ENCODE results near the gene LUC7L2. TPM values are rescaled to one million over a fixed set of nuclear protein-coding genes. Genes with fewer than 3 reads are reported as not detected.

Gene LUC7L2
- total and polyA plus RNA-seq, 9 of the 15 experiments (the other 6 are each of a cell fraction or from before 2014, with no cell fraction given), result 56.1 to 207 (median 141) TPM

- TF ChIP-seq HNRNPUL1 (IDR thresholded peaks at IDR 0.05; ENCODE audit: low read length) (no peak), POLR2AphosphoS2 (IDR thresholded peaks at IDR 0.05; ENCODE audit: low read length) (peak; percentile 74; the same call in 1 of the 2 replicates), ZNF316 (IDR thresholded peaks at IDR 0.05) (no peak), BRD9 (IDR thresholded peaks at IDR 0.05; ENCODE audit: low read depth, partially characterized antibody) (peak; percentile 80), ARID1B (IDR thresholded peaks at IDR 0.05) (peak; percentile 51), MAFG (tag; conservative IDR thresholded peaks at IDR 0.05) (no peak), JUNB (CRISPR knock-in tag; conservative IDR thresholded peaks at IDR 0.05) (no peak), GABPA (tag; conservative IDR thresholded peaks at IDR 0.05; ENCODE audit: low read depth) (0 out of 2 replicates have a peak, but pooled peaks have one; percentile 49), TAF7 (tag; IDR thresholded peaks at IDR 0.05) (peak; percentile 60; the same call in 1 of the 2 replicates), DPF2 (IDR thresholded peaks at IDR 0.05) (peak; percentile 11; the same call in 1 of the 2 replicates), MLLT1 (IDR thresholded peaks at IDR 0.05) (peak; percentile 34 to 70; a peak in 3 of 4 replicates), CSDE1 (IDR thresholded peaks at IDR 0.05) (peak in 1 of 2 experiments; percentile 33; a peak in 1 of 4 replicates), ELF2 (CRISPR knock-in tag; IDR thresholded peaks at IDR 0.05) (no peak), YY1 (IDR thresholded peaks at IDR 0.05; ENCODE audit: borderline replicate concordance in 1 of 3, control insufficient read depth in 1 of 3, extremely low read depth in 1 of 3, insufficient read depth in 3 of 3, insufficient read length in 1 of 3, insufficient replicate concordance in 2 of 3, low read depth in 1 of 3, low read length in 2 of 3) (peak in 2 of 3 experiments; percentile 30 to 48), TRIM28 (IDR thresholded peaks at IDR 0.05) (no peak; the same call in 1 of the 2 replicates), ZNF124 (CRISPR knock-in tag; IDR thresholded peaks at IDR 0.05) (no peak), BMI1 (IDR thresholded peaks at IDR 0.05; ENCODE audit: low read length) (no peak), SP1 (CRISPR knock-in tag; IDR thresholded peaks at IDR 0.05) (no peak), ZNF695 (CRISPR knock-in tag; IDR thresholded peaks at IDR 0.05) (no peak), HMBOX1 (IDR thresholded peaks at IDR 0.05) (no peak), STAT5B (CRISPR knock-in tag; IDR thresholded peaks at IDR 0.05) (no peak), E2F8 (IDR thresholded peaks at IDR 0.05; ENCODE audit: low read depth, partially characterized antibody) (peak; percentile 17), RHOXF2B (CRISPR knock-in tag; conservative IDR thresholded peaks at IDR 0.05) (peak; percentile 70)
These were observed 941 bp upstream of the LUC7L2 start (continued) for GRCh38 chr7:139358541-139359365.
